Liver (tissue), 9 donors: ENCODE data around the gene RNF135. TPM values are rescaled to one million over a fixed set of nuclear protein-coding genes. Genes with fewer than 3 reads are reported as not detected.

Source experiments
- DNase-seq: peaks from one replicate; pipeline ENCODE4 v3.0.0-alpha.2; 2017; ENCODE audit warnings: low spot score
- H3K27ac ChIP-seq, 2 donors: one replicate each; pipeline ENCODE4 v1.7.0; 2013; ENCODE audit warnings: inconsistent platforms in 2 of 2, low read length in 2 of 2, control low read depth in 1 of 2, low read depth in 1 of 2, mild to moderate bottlenecking in 1 of 2
- H3K27me3 ChIP-seq, 4 donors: one replicate each; pipeline versions ENCODE4 v1.6.1 to v1.7.0; 2013; ENCODE audit warnings: low read length in 3 of 4, inconsistent platforms in 1 of 4, mild to moderate bottlenecking in 1 of 4, moderate library complexity in 1 of 4; ENCODE audit not compliant: control insufficient read depth in 4 of 4, insufficient read depth in 4 of 4
- H3K36me3 ChIP-seq, 4 donors: one replicate each; pipeline versions ENCODE4 v1.6.1 to v1.7.0; 2013; ENCODE audit warnings: low read length in 3 of 4, mild to moderate bottlenecking in 3 of 4, low read depth in 1 of 4, moderate library complexity in 1 of 4; ENCODE audit not compliant: control insufficient read depth in 4 of 4, insufficient read depth in 3 of 4
- H3K4me1 ChIP-seq, 4 donors: one replicate each; pipeline versions ENCODE4 v1.6.1 to v1.7.0; 2013; ENCODE audit warnings: low read length in 3 of 4, mild to moderate bottlenecking in 3 of 4, moderate library complexity in 1 of 4; ENCODE audit not compliant: control insufficient read depth in 4 of 4, insufficient read depth in 4 of 4
- H3K4me3 ChIP-seq, 3 donors: one replicate each; pipeline versions ENCODE4 v1.6.1 to v1.7.0; 2013; ENCODE audit warnings: low read length in 3 of 3, control low read depth in 1 of 3, low read depth in 1 of 3, mild to moderate bottlenecking in 1 of 3
- H3K9ac ChIP-seq, 2 donors: one replicate each; pipeline ENCODE4 v1.7.0; 2013; ENCODE audit warnings: low read length in 2 of 2, mild to moderate bottlenecking in 2 of 2, moderate library complexity in 2 of 2, control low read depth in 1 of 2, low read depth in 1 of 2
- H3K9me3 ChIP-seq, 4 donors: one replicate each; pipeline versions ENCODE4 v1.6.1 to v1.7.0; 2013; ENCODE audit warnings: low read length in 3 of 4; ENCODE audit not compliant: control insufficient read depth in 4 of 4
- CTCF ChIP-seq: fragments of 150-350 bp; IDR thresholded peaks from 2 replicates; pipeline ENCODE4 v1.5.1; 2017; ENCODE audit warnings: improper control_type of control experiment, low read depth, low read length; ENCODE audit not compliant: missing input control
- EGR1 ChIP-seq, 2 donors: IDR thresholded peaks; 2 replicates each; pipeline ENCODE4 v1.6.1; 2016 to 2018; ENCODE audit warnings: antibody characterized with exemption in 2 of 2, low read depth in 2 of 2
- FOXA1 ChIP-seq: IDR thresholded peaks from 2 replicates; pipeline ENCODE4 v1.6.1; 2016; ENCODE audit warnings: antibody characterized with exemption
- FOXA2 ChIP-seq: IDR thresholded peaks from 2 replicates; pipeline ENCODE4 v1.6.1; 2016; ENCODE audit warnings: antibody characterized with exemption
- GABPA ChIP-seq, 2 donors: IDR thresholded peaks in 1 of 2; conservative IDR thresholded peaks in 1 of 2; 2 replicates each; pipeline ENCODE4 v1.6.1; 2016; ENCODE audit warnings: antibody characterized with exemption in 2 of 2, mild to moderate bottlenecking in 1 of 2, moderate library complexity in 1 of 2
- HNF4A ChIP-seq, 2 donors: conservative IDR thresholded peaks; 2 replicates each; pipeline ENCODE4 v1.6.1; 2016; ENCODE audit warnings: antibody characterized with exemption in 2 of 2, mild to moderate bottlenecking in 2 of 2
- HNF4G ChIP-seq: IDR thresholded peaks from 2 replicates; pipeline ENCODE4 v1.6.1; 2016; ENCODE audit warnings: antibody characterized with exemption
- JUND ChIP-seq, 2 donors: IDR thresholded peaks; 2 replicates each; pipeline ENCODE4 v1.6.1; 2016; ENCODE audit warnings: antibody characterized with exemption in 2 of 2
- NR2F2 ChIP-seq: IDR thresholded peaks from 2 replicates; pipeline ENCODE4 v1.6.1; 2016; ENCODE audit warnings: antibody characterized with exemption
- RAD21 ChIP-seq, 2 donors: IDR thresholded peaks; 2 replicates each; pipeline ENCODE4 v1.6.1; 2016; ENCODE audit warnings: antibody characterized with exemption in 2 of 2, mild to moderate bottlenecking in 2 of 2
- REST ChIP-seq: IDR thresholded peaks from 2 replicates; pipeline ENCODE4 v1.6.1; 2016; ENCODE audit warnings: antibody characterized with exemption, mild to moderate bottlenecking
- RXRA ChIP-seq, 2 donors: IDR thresholded peaks; 2 replicates each; pipeline ENCODE4 v1.6.1; 2017 to 2018; ENCODE audit warnings: antibody characterized with exemption in 2 of 2, mild to moderate bottlenecking in 1 of 2
- SP1 ChIP-seq: IDR thresholded peaks from 2 replicates; pipeline ENCODE4 v1.6.1; 2018; ENCODE audit warnings: antibody characterized with exemption, mild to moderate bottlenecking
- TAF1 ChIP-seq: conservative IDR thresholded peaks from 2 replicates; pipeline ENCODE4 v1.6.1; 2016; ENCODE audit warnings: antibody characterized with exemption, mild to moderate bottlenecking
- YY1 ChIP-seq: IDR thresholded peaks from 2 replicates; pipeline ENCODE4 v1.6.1; 2016; ENCODE audit warnings: antibody characterized with exemption, mild to moderate bottlenecking
- ZBTB33 ChIP-seq: IDR thresholded peaks from 2 replicates; pipeline ENCODE4 v1.6.1; 2016; ENCODE audit warnings: antibody characterized with exemption
- WGBS: extraction: QIAGEN DNeasy Blood & Tissue Kit; methylation state at CpG from one replicate; pipeline ENCODE4 v1.1.7; 2013; 5-methylcytosine and 5-hydroxymethylcytosine counted together
- polyA plus RNA-seq, 2 donors: library from polyadenylated mRNA; stranded (reverse) in 1 of 2; unstranded in 1 of 2; fragments of 200-250 nt in 1 of 2; fragments of >200 nt in 1 of 2; fragmentation: Nextera tagmentation in 1 of 2; extraction: Ambion mirVana in 1 of 2; gene quantifications; one replicate each; pipeline versions ENCODE4 v1.2.1 to v1.2.3, GENCODE V29; 2013 to 2015
- total RNA-seq, 2 donors: library from RNA; depleted of rRNA; stranded (reverse); fragments of >200 nt; gene quantifications; one replicate each; pipeline ENCODE4 v1.2.3, GENCODE V29; 2014
- TF ChIP-seq, protein P1 (sequence below): IDR thresholded peaks from 2 replicates; pipeline ENCODE4 v1.6.1; 2016; ENCODE audit warnings: antibody characterized with exemption
- TF ChIP-seq, protein P2 (sequence below): IDR thresholded peaks from 2 replicates; pipeline ENCODE4 v1.6.1; 2016; ENCODE audit warnings: antibody characterized with exemption
- donor health status: healthy.
- donor health status: healthy.
- donor health status: healthy.
- donor health status: healthy.
- donor health status: healthy.

RNF135 gene
- total and polyA plus RNA-seq, 4 donors = 3.4 to 5.5 (median 3.7) TPM

- Histone ChIP-seq H3K4me3 (no peak overlapping the region), H3K27ac (no peak overlapping the region), H3K36me3 (peaks cover 0 to 5% (median 3%) of the 10 kb centered on the region in 4 donors), H3K9me3 (no peaks in the 10 kb centered on the region), H3K27me3 (no peaks in the 10 kb centered on the region), H3K4me1 (no peaks in the 10 kb centered on the region), H3K9ac (no peak overlapping the region)
- TF ChIP-seq RAD21 (IDR thresholded peaks at IDR 0.05) (no peak), SP1 (no peak), TAF1 (no peak), JUND (IDR thresholded peaks at IDR 0.05) (no peak), FOXA2 (no peak), FOXA1 (no peak), HNF4G (no peak), NR2F2 (no peak), ZBTB33 (no peak)
- TF ChIP-seq, protein P1, sequence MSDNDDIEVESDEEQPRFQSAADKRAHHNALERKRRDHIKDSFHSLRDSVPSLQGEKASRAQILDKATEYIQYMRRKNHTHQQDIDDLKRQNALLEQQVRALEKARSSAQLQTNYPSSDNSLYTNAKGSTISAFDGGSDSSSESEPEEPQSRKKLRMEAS = no peak
- TF ChIP-seq, protein P2, sequence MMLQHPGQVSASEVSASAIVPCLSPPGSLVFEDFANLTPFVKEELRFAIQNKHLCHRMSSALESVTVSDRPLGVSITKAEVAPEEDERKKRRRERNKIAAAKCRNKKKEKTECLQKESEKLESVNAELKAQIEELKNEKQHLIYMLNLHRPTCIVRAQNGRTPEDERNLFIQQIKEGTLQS = no peak
- no peak for DNase-seq
- 98% methylated on average over 3 of the region's 3 CpGs for WGBS
Measured at GRCh38 chr17:30992551-30992950, 21.7 kb downstream of the RNF135 start.

GRCh38 chr17:30995347-30995746 lies 24.5 kb downstream of the RNF135 start:
- peaks cover 0 to 16% (median 9%) of the 10 kb centered on the region in 4 donors for H3K36me3 ChIP-seq

More at GRCh38 chr17:30995347-30995746, 24.5 kb downstream of the RNF135 start:
- DNase-seq = no peak
- Histone ChIP-seq H3K4me1 (no peaks in the 10 kb centered on the region), H3K27me3 (no peaks in the 10 kb centered on the region), H3K9ac (no peak overlapping the region), H3K9me3 (no peaks in the 10 kb centered on the region), H3K4me3 (no peak overlapping the region), H3K27ac (no peak overlapping the region)
- WGBS = 96% methylated on average over 3 of the region's 3 CpGs
- TF ChIP-seq CTCF = no peak
- no peak for TF ChIP-seq FOXA2
- TF ChIP-seq, protein P1 = no peak
- no peak for TF ChIP-seq TAF1
- TF ChIP-seq, protein P2 = no peak
- TF ChIP-seq FOXA1 = no peak
- TF ChIP-seq HNF4A (conservative IDR thresholded peaks at IDR 0.05) = no peak
- TF ChIP-seq RXRA (IDR thresholded peaks at IDR 0.05) = no peak
- TF ChIP-seq EGR1 (IDR thresholded peaks at IDR 0.05; ENCODE audit: low read depth in 2 of 2) = no peak
- no peak for TF ChIP-seq SP1
- no peak for TF ChIP-seq GABPA (IDR thresholded peaks at IDR 0.05 in 1 of 2, conservative IDR thresholded peaks at IDR 0.05 in 1 of 2)
- no peak for TF ChIP-seq YY1
- TF ChIP-seq JUND (IDR thresholded peaks at IDR 0.05) = no peak
- no peak for TF ChIP-seq NR2F2
- no peak for TF ChIP-seq REST
- TF ChIP-seq RAD21 (IDR thresholded peaks at IDR 0.05) = no peak
- TF ChIP-seq ZBTB33 = no peak
- no peak for TF ChIP-seq HNF4G
